T-helper 1 cell treated with Interleukin-12 subunit alpha and Interleukin-12 subunit beta and Interleukin-4 antibody, amounts not matched to agents 30 ng/mL and 1 ng/mL, for 36 hours (primary cell): ENCODE measurements around the gene ZNF423. TPM values are rescaled to one million over a fixed set of nuclear protein-coding genes. Genes with fewer than 3 reads are reported as not detected.

Experiments used
- intact Hi-C: fragments of 100-400 bp; cut with micrococcal nuclease; formaldehyde crosslinking; loops from one replicate; pipeline ENCODE4 v1.15.1; 2024
- total RNA-seq: library from RNA; stranded (reverse); gene quantifications from 2 replicates; pipeline ENCODE4 v1.2.3, GENCODE V29; 2022

The ZNF423 gene
- total RNA-seq, 1 donor from 2014 or later = not detected

GRCh38 chr16:49731911-49732310, 124.0 kb downstream of the ZNF423 start:
- intact Hi-C loops = no loop called here

GRCh38 chr16:49730772-49731171, 125.1 kb downstream of the ZNF423 start:
- intact Hi-C loops = no loop called here

- intact Hi-C loops = no loop called here
These were observed 128.3 kb downstream of the ZNF423 start for GRCh38 chr16:49727611-49728010.

- intact Hi-C loops = no loop called here
These were observed 129.8 kb downstream of the ZNF423 start for GRCh38 chr16:49726155-49726554.

- intact Hi-C loops = no loop called here
These were observed 130.3 kb downstream of the ZNF423 start for GRCh38 chr16:49725651-49726050.

GRCh38 chr16:49724774-49725173, 131.1 kb downstream of the ZNF423 start:
- intact Hi-C loops = no loop called here

GRCh38 chr16:49723310-49723709, 132.6 kb downstream of the ZNF423 start:
- intact Hi-C loops = no loop called here

- intact Hi-C loops = no loop called here
These were observed 135.7 kb downstream of the ZNF423 start for GRCh38 chr16:49720225-49720624.

GRCh38 chr16:49717689-49718088, 138.2 kb downstream of the ZNF423 start:
- intact Hi-C loops = loop anchor here (10.0 kb wide), 1 partner anchor 1963 kb away; no protein-coding TSS in a partner anchor

GRCh38 chr16:49716339-49716934, 139.5 kb downstream of the ZNF423 start:
- intact Hi-C loops = loop anchor here (10.0 kb wide), 1 partner anchor 1962 kb away; no protein-coding TSS in a partner anchor

GRCh38 chr16:49713770-49714169, 142.1 kb downstream of the ZNF423 start:
- intact Hi-C loops = loop anchor here (10.0 kb wide), 1 partner anchor 1959 kb away; no protein-coding TSS in a partner anchor

GRCh38 chr16:49712542-49712941, 143.4 kb downstream of the ZNF423 start:
- intact Hi-C loops = loop anchor here (10.0 kb wide), 1 partner anchor 1958 kb away; no protein-coding TSS in a partner anchor

GRCh38 chr16:49712106-49712505, 143.8 kb downstream of the ZNF423 start:
- intact Hi-C loops = loop anchor here (10.0 kb wide), 1 partner anchor 1957 kb away; no protein-coding TSS in a partner anchor

GRCh38 chr16:49709057-49709456, 146.9 kb downstream of the ZNF423 start:
- intact Hi-C loops = no loop called here

GRCh38 chr16:49708491-49708890, 147.4 kb downstream of the ZNF423 start:
- intact Hi-C loops = no loop called here

- intact Hi-C loops = no loop called here
These were observed 149.1 kb downstream of the ZNF423 start for GRCh38 chr16:49706620-49707355.

GRCh38 chr16:49704586-49705155, 151.2 kb downstream of the ZNF423 start:
- intact Hi-C loops = no loop called here

- intact Hi-C loops = no loop called here
These were observed 152.4 kb downstream of the ZNF423 start for GRCh38 chr16:49703483-49703882.

- intact Hi-C loops = no loop called here
These were observed 154.0 kb downstream of the ZNF423 start for GRCh38 chr16:49701789-49702494.

- intact Hi-C loops = no loop called here
These were observed 154.7 kb downstream of the ZNF423 start for GRCh38 chr16:49701065-49701685.
